HepG2 (cell line): ENCODE results near the gene SUSD2. TPM values are rescaled to one million over a fixed set of nuclear protein-coding genes. Genes with fewer than 3 reads are reported as not detected.

Experiments used
- ATAC-seq: fragments of 200-7000 bp; cut with Tn5 transposase; 3 replicates; pipeline ENCODE4 v1.9.1; 2020; ENCODE audit warnings: mild to moderate bottlenecking, moderate library complexity
- BruUV-seq: library from RNA; stranded (reverse); fragments of 400-500 nt; replicated peaks from 2 replicates; lab custom pipeline; 2021; lab: Mats Ljungman, UMichigan
- CTCF ChIA-PET: fragments of 300-600 bp; formaldehyde crosslinking; extraction: SDS; loops from one replicate; lab custom pipeline; 2021; ENCODE audit warnings: low total read pairs, inconsistent platforms, low intra/inter-chr PET ratio; lab: Yijun Ruan, JAX
- POLR2A ChIA-PET: fragments of 350-600 bp; sonication (Branson Sonifier 250); formaldehyde crosslinking; loops from one replicate; lab custom pipeline; 2020; ENCODE audit warnings: antibody characterized with exemption, inconsistent platforms; lab: Yijun Ruan, JAX
- DNase-seq: peaks from one replicate; pipeline ENCODE4 v3.0.0-alpha.2; 2015; ENCODE audit warnings: low spot score
- FAIRE-seq: peaks from 3 replicates; lab custom pipeline; 2011; peaks lifted over from hg19 to GRCh38; lab: Jason Lieb, UNC
- H2AFZ ChIP-seq: one replicate; pipeline ENCODE4 v1.6.1; 2011; ENCODE audit warnings: low read length, inconsistent platforms
- H3K27ac ChIP-seq: fragments of 300-600 bp; 3 replicates; pipeline ENCODE4 v1.8.0; 2011; ENCODE audit warnings: mixed run types, mild to moderate bottlenecking, mixed read lengths, low read length, inconsistent platforms; ENCODE audit not compliant: insufficient read depth; ENCODE audit errors: extremely low read length
- H3K27me3 ChIP-seq, 2 experiments: fragments of 200-600 bp in 1 of 2; 2 replicates in 1 of 2; 3 replicates in 1 of 2; pipeline versions ENCODE4 v1.6.0 to v1.8.0; 2011; ENCODE audit warnings: low read length in 2 of 2, mild to moderate bottlenecking in 2 of 2, moderate library complexity in 2 of 2, inconsistent platforms in 1 of 2; ENCODE audit not compliant: insufficient read depth in 2 of 2, control insufficient read depth in 1 of 2
- H3K36me3 ChIP-seq, 2 experiments: fragments of 200-600 bp in 1 of 2; replicated peaks in 1 of 2; 2 replicates in 1 of 2; 3 replicates in 1 of 2; pipeline versions ENCODE4 v1.5.1 to v1.8.0; 2011; ENCODE audit warnings: low read length in 2 of 2, inconsistent platforms in 1 of 2; ENCODE audit not compliant: insufficient read depth in 2 of 2, control insufficient read depth in 1 of 2
- H3K4me1 ChIP-seq: 2 replicates; pipeline ENCODE4 v1.5.1; 2012; ENCODE audit warnings: low read length, inconsistent platforms; ENCODE audit not compliant: insufficient read depth
- H3K4me2 ChIP-seq: 2 replicates; pipeline ENCODE4 v1.6.0; 2011; ENCODE audit warnings: low read depth, low read length, inconsistent platforms
- H3K4me3 ChIP-seq, 3 experiments: fragments of 200-600 bp in 1 of 3; sonication (generic), shearing (Covaris generic) in 1 of 3; replicated peaks in 1 of 3; 2 replicates each; pipeline ENCODE4 v1.5.1; 2011 to 2016; ENCODE audit warnings: low read length in 3 of 3, inconsistent platforms in 2 of 3, low read depth in 2 of 3, mild to moderate bottlenecking in 2 of 3, control low read depth in 1 of 3, mixed read lengths in 1 of 3; ENCODE audit not compliant: insufficient read depth in 1 of 3
- H3K79me2 ChIP-seq: one replicate; pipeline ENCODE4 v1.6.1; 2011; ENCODE audit warnings: low read length, inconsistent platforms; ENCODE audit not compliant: insufficient read depth
- H3K9ac ChIP-seq: 2 replicates; pipeline ENCODE4 v1.6.0; 2011; ENCODE audit warnings: mild to moderate bottlenecking, low read depth, low read length, inconsistent platforms; ENCODE audit not compliant: insufficient read depth
- H3K9me3 ChIP-seq: 2 replicates; pipeline ENCODE4 v1.5.1; 2012; ENCODE audit warnings: mild to moderate bottlenecking, low read length
- H4K20me1 ChIP-seq: 2 replicates; pipeline ENCODE4 v1.6.0; 2011; ENCODE audit warnings: inconsistent platforms, mild to moderate bottlenecking, low read length, moderate library complexity; ENCODE audit not compliant: insufficient read depth
- AKNA ChIP-seq: sonication (generic); formaldehyde crosslinking; IDR thresholded peaks from 2 replicates; pipeline ENCODE4 v1.4.0; 2020; ENCODE audit warnings: missing genetic modification reagents, borderline replicate concordance
- ARNT ChIP-seq: fragments of 450-650 bp; IDR thresholded peaks from 2 replicates; pipeline ENCODE4 v1.6.1; 2017
- HMG20B ChIP-seq: conservative IDR thresholded peaks from 2 replicates; pipeline ENCODE4 v1.6.1; 2016; ENCODE audit warnings: missing genetic modification reagents, missing compliant biosample characterization
- JUND ChIP-seq: sonication (generic); formaldehyde crosslinking; IDR thresholded peaks from 2 replicates; pipeline ENCODE4 v1.8.0; 2022; ENCODE audit warnings: mild to moderate bottlenecking, missing genetic modification reagents
- NFKB2 ChIP-seq: sonication (generic); formaldehyde crosslinking; IDR thresholded peaks from 2 replicates; pipeline ENCODE4 v1.4.0; 2020; ENCODE audit warnings: missing genetic modification reagents, borderline replicate concordance
- RFX1 ChIP-seq: fragments of 450-650 bp; IDR thresholded peaks from 2 replicates; pipeline ENCODE4 v1.6.1; 2017
- SNRNP70 ChIP-seq: fragments of 200-400 bp; formaldehyde crosslinking; IDR thresholded peaks from 2 replicates; pipeline ENCODE4 v1.6.1; 2017; ENCODE audit warnings: mild to moderate bottlenecking, low read depth, low read length, moderate library complexity
- ZNF24 ChIP-seq: fragments of 450-650 bp; IDR thresholded peaks from 2 replicates; pipeline ENCODE4 v1.6.1; 2017; ENCODE audit warnings: antibody characterized with exemption, mild to moderate bottlenecking
- ZNF549 ChIP-seq: sonication (generic); formaldehyde crosslinking; IDR thresholded peaks from 2 replicates; pipeline ENCODE4 v1.5.0; 2020; ENCODE audit warnings: missing genetic modification reagents
- ZNF792 ChIP-seq: IDR thresholded peaks from 2 replicates; pipeline ENCODE4 v1.6.1; 2016
- WGBS: methylation state at CpG from one replicate; pipeline ENCODE4 v1.1.6; 2017; ENCODE audit warnings: low lambda C conversion rate; 5-methylcytosine and 5-hydroxymethylcytosine counted together
- in situ Hi-C: cut with HindIII; loops from 2 replicates; pipeline ENCODE4 v1.10.0; 2017; ENCODE audit warnings: low pct_unique_long_range_greater_than_20kb; ENCODE audit not compliant: extremely low pct_ligation_motif_present
- intact Hi-C: fragments of 100-400 bp; cut with micrococcal nuclease; formaldehyde crosslinking; loops from one replicate; pipeline ENCODE4 v1.10.0; 2022; ENCODE audit not compliant: unreplicated experiment
- polyA plus RNA-seq, 8 experiments: library from polyadenylated mRNA; depleted of rRNA in 3 of 8; stranded (reverse) in 7 of 8; unstranded in 1 of 8; fragments of >200 nt; fragmentation: Illumina TruSeq in 4 of 8; extraction: Trizol in 4 of 8; gene quantifications; 2 replicates each; pipeline versions ENCODE4 v1.2.1 to v1.2.3, GENCODE V29; 2011 to 2016; ENCODE audit warnings: low read depth in 4 of 8, missing spikeins in 1 of 8, mixed read lengths in 1 of 8; ENCODE audit not compliant: insufficient read depth in 1 of 8
- total RNA-seq, 5 experiments: library from RNA; depleted of rRNA; stranded (reverse); fragments of >200 nt; fragmentation: Illumina TruSeq; extraction: Trizol; gene quantifications; 2 replicates each; pipeline ENCODE4 v1.2.3, GENCODE V29; 2016; ENCODE audit warnings: low read depth in 1 of 5

The SUSD2 gene
- total and polyA plus RNA-seq, 2 of the 13 experiments (the other 11 are each of a cell fraction or from before 2014, with no cell fraction given): 2.1 to 11.0 TPM

- ATAC-seq (no peak), DNase-seq (no peak), FAIRE-seq (no peak)
- no peak overlapping the region for H2AFZ ChIP-seq
- no TSS peak for BruUV-seq
- no peaks in the 10 kb centered on the region for H4K20me1 ChIP-seq
- no peak overlapping the region for H3K4me3 ChIP-seq
- CTCF ChIA-PET: interaction anchor here (1.7 to 3.5 kb wide), 3 partner anchors 42 to 71 kb away, joined by 9 to 61 read pairs (median 33); no protein-coding TSS in a partner anchor
- POLR2A ChIA-PET: interaction anchor here (1.3 kb wide), 1 partner anchor 8 kb away, joined by 4 read pairs; the partner anchor contains the start of gene SUSD2
- intact Hi-C loops (loop anchor here (1.0 kb wide), 2 partner anchors 43 to 59 kb away; no protein-coding TSS in a partner anchor), in situ Hi-C loops (loop anchor here (5.0 kb wide), 1 partner anchor 59 kb away; the partner anchor contains the start of gene GGT5)
- no peak overlapping the region for H3K9ac ChIP-seq
- H3K27me3 ChIP-seq: no peaks in the 10 kb centered on the region
- H3K79me2 ChIP-seq: no peaks in the 10 kb centered on the region
- peaks cover 26% of the 10 kb centered on the region for H3K4me1 ChIP-seq
- no peaks in the 10 kb centered on the region for H3K9me3 ChIP-seq
- H3K27ac ChIP-seq: no peak overlapping the region
- TF ChIP-seq RFX1 (no peak), ZNF549 (no peak), NFKB2 (CRISPR knock-in tag) (no peak), HMG20B (CRISPR knock-in tag) (no peak), ZNF24 (no peak), AKNA (CRISPR knock-in tag) (no peak), ZNF792 (CRISPR knock-in tag) (no peak), ARNT (no peak), SNRNP70 (no peak), JUND (CRISPR knock-in tag) (no peak)
- no peaks in the 10 kb centered on the region for H3K36me3 ChIP-seq
- H3K4me2 ChIP-seq: no peak overlapping the region
- 79% methylated on average over 7 of the region's 17 CpGs for WGBS
These were observed 7.5 kb downstream of the SUSD2 start for GRCh38 chr22:24188705-24189248.
